HepG2 (cell line): ENCODE data around the gene TMEM232. TPM values are rescaled to one million over a fixed set of nuclear protein-coding genes. Genes with fewer than 3 reads are reported as not detected.

Source experiments
- ATAC-seq: fragments of 200-7000 bp; cut with Tn5 transposase; 3 replicates; pipeline ENCODE4 v1.9.1; 2020; ENCODE audit warnings: mild to moderate bottlenecking, moderate library complexity
- BruUV-seq: library from RNA; stranded (reverse); fragments of 400-500 nt; replicated peaks from 2 replicates; lab custom pipeline; 2021; lab: Mats Ljungman, UMichigan
- CTCF ChIA-PET: fragments of 300-600 bp; formaldehyde crosslinking; extraction: SDS; loops from one replicate; lab custom pipeline; 2021; ENCODE audit warnings: low total read pairs, inconsistent platforms, low intra/inter-chr PET ratio; lab: Yijun Ruan, JAX
- POLR2A ChIA-PET: fragments of 350-600 bp; sonication (Branson Sonifier 250); formaldehyde crosslinking; loops from one replicate; lab custom pipeline; 2020; ENCODE audit warnings: antibody characterized with exemption, inconsistent platforms; lab: Yijun Ruan, JAX
- DNase-seq: peaks from one replicate; pipeline ENCODE4 v3.0.0-alpha.2; 2015; ENCODE audit warnings: low spot score
- FAIRE-seq: peaks from 3 replicates; lab custom pipeline; 2011; peaks lifted over from hg19 to GRCh38; lab: Jason Lieb, UNC
- H2AFZ ChIP-seq: one replicate; pipeline ENCODE4 v1.6.1; 2011; ENCODE audit warnings: low read length, inconsistent platforms
- H3K27ac ChIP-seq: fragments of 300-600 bp; 3 replicates; pipeline ENCODE4 v1.8.0; 2011; ENCODE audit warnings: mixed run types, mild to moderate bottlenecking, mixed read lengths, low read length, inconsistent platforms; ENCODE audit not compliant: insufficient read depth; ENCODE audit errors: extremely low read length
- H3K27me3 ChIP-seq, 2 experiments: fragments of 200-600 bp in 1 of 2; 2 replicates in 1 of 2; 3 replicates in 1 of 2; pipeline versions ENCODE4 v1.6.0 to v1.8.0; 2011; ENCODE audit warnings: low read length in 2 of 2, mild to moderate bottlenecking in 2 of 2, moderate library complexity in 2 of 2, inconsistent platforms in 1 of 2; ENCODE audit not compliant: insufficient read depth in 2 of 2, control insufficient read depth in 1 of 2
- H3K36me3 ChIP-seq, 2 experiments: fragments of 200-600 bp in 1 of 2; replicated peaks in 1 of 2; 2 replicates in 1 of 2; 3 replicates in 1 of 2; pipeline versions ENCODE4 v1.5.1 to v1.8.0; 2011; ENCODE audit warnings: low read length in 2 of 2, inconsistent platforms in 1 of 2; ENCODE audit not compliant: insufficient read depth in 2 of 2, control insufficient read depth in 1 of 2
- H3K4me1 ChIP-seq: 2 replicates; pipeline ENCODE4 v1.5.1; 2012; ENCODE audit warnings: low read length, inconsistent platforms; ENCODE audit not compliant: insufficient read depth
- H3K4me2 ChIP-seq: 2 replicates; pipeline ENCODE4 v1.6.0; 2011; ENCODE audit warnings: low read depth, low read length, inconsistent platforms
- H3K4me3 ChIP-seq, 3 experiments: fragments of 200-600 bp in 1 of 3; sonication (generic), shearing (Covaris generic) in 1 of 3; replicated peaks in 1 of 3; 2 replicates each; pipeline ENCODE4 v1.5.1; 2011 to 2016; ENCODE audit warnings: low read length in 3 of 3, inconsistent platforms in 2 of 3, low read depth in 2 of 3, mild to moderate bottlenecking in 2 of 3, control low read depth in 1 of 3, mixed read lengths in 1 of 3; ENCODE audit not compliant: insufficient read depth in 1 of 3
- H3K79me2 ChIP-seq: one replicate; pipeline ENCODE4 v1.6.1; 2011; ENCODE audit warnings: low read length, inconsistent platforms; ENCODE audit not compliant: insufficient read depth
- H3K9ac ChIP-seq: 2 replicates; pipeline ENCODE4 v1.6.0; 2011; ENCODE audit warnings: mild to moderate bottlenecking, low read depth, low read length, inconsistent platforms; ENCODE audit not compliant: insufficient read depth
- H3K9me3 ChIP-seq: 2 replicates; pipeline ENCODE4 v1.5.1; 2012; ENCODE audit warnings: mild to moderate bottlenecking, low read length
- H4K20me1 ChIP-seq: 2 replicates; pipeline ENCODE4 v1.6.0; 2011; ENCODE audit warnings: inconsistent platforms, mild to moderate bottlenecking, low read length, moderate library complexity; ENCODE audit not compliant: insufficient read depth
- CHCHD3 ChIP-seq: sonication (generic); formaldehyde crosslinking; IDR thresholded peaks from 2 replicates; pipeline ENCODE4 v1.8.0; 2022; ENCODE audit warnings: mild to moderate bottlenecking, missing genetic modification reagents, moderate library complexity
- MIXL1 ChIP-seq: IDR thresholded peaks from 2 replicates; pipeline ENCODE4 v1.6.1; 2016
- STAG1 ChIP-seq: sonication (generic); formaldehyde crosslinking; IDR thresholded peaks from 2 replicates; pipeline ENCODE4 v1.4.0; 2020; ENCODE audit warnings: missing genetic modification reagents
- ZNF558 ChIP-seq: sonication (generic); formaldehyde crosslinking; IDR thresholded peaks from 2 replicates; pipeline ENCODE4 v1.9.0; 2022; ENCODE audit warnings: mild to moderate bottlenecking, missing genetic modification reagents, borderline replicate concordance
- ZNF572 ChIP-seq: sonication (generic); formaldehyde crosslinking; IDR thresholded peaks from 2 replicates; pipeline ENCODE4 v1.5.1; 2020; ENCODE audit warnings: mild to moderate bottlenecking, missing genetic modification reagents
- WGBS: methylation state at CpG from one replicate; pipeline ENCODE4 v1.1.6; 2017; ENCODE audit warnings: low lambda C conversion rate; 5-methylcytosine and 5-hydroxymethylcytosine counted together
- in situ Hi-C: cut with HindIII; loops from 2 replicates; pipeline ENCODE4 v1.10.0; 2017; ENCODE audit warnings: low pct_unique_long_range_greater_than_20kb; ENCODE audit not compliant: extremely low pct_ligation_motif_present
- intact Hi-C: fragments of 100-400 bp; cut with micrococcal nuclease; formaldehyde crosslinking; loops from one replicate; pipeline ENCODE4 v1.10.0; 2022; ENCODE audit not compliant: unreplicated experiment
- polyA plus RNA-seq, 8 experiments: library from polyadenylated mRNA; depleted of rRNA in 3 of 8; stranded (reverse) in 7 of 8; unstranded in 1 of 8; fragments of >200 nt; fragmentation: Illumina TruSeq in 4 of 8; extraction: Trizol in 4 of 8; gene quantifications; 2 replicates each; pipeline versions ENCODE4 v1.2.1 to v1.2.3, GENCODE V29; 2011 to 2016; ENCODE audit warnings: low read depth in 4 of 8, missing spikeins in 1 of 8, mixed read lengths in 1 of 8; ENCODE audit not compliant: insufficient read depth in 1 of 8
- total RNA-seq, 5 experiments: library from RNA; depleted of rRNA; stranded (reverse); fragments of >200 nt; fragmentation: Illumina TruSeq; extraction: Trizol; gene quantifications; 2 replicates each; pipeline ENCODE4 v1.2.3, GENCODE V29; 2016; ENCODE audit warnings: low read depth in 1 of 5
- TF ChIP-seq, protein P1 (sequence below): sonication (generic); formaldehyde crosslinking; IDR thresholded peaks from 2 replicates; pipeline ENCODE4 v1.8.0; 2022; ENCODE audit warnings: mild to moderate bottlenecking, missing genetic modification reagents, moderate library complexity
- TF ChIP-seq, protein P2 (sequence below): sonication (generic); formaldehyde crosslinking; IDR thresholded peaks from 2 replicates; pipeline ENCODE4 v1.5.0; 2020; ENCODE audit warnings: mild to moderate bottlenecking, missing genetic modification reagents, moderate library complexity
- TF ChIP-seq, protein P3 (sequence below), 2 experiments: sonication (generic) in 1 of 2; formaldehyde crosslinking in 1 of 2; IDR thresholded peaks; 2 replicates each; pipeline versions ENCODE4 v1.5.1 to v1.6.1; 2011 to 2020; ENCODE audit warnings: borderline replicate concordance in 1 of 2, low read depth in 1 of 2, low read length in 1 of 2, mild to moderate bottlenecking in 1 of 2, missing genetic modification reagents in 1 of 2, moderate library complexity in 1 of 2

TMEM232 gene
- total and polyA plus RNA-seq, 2 of the 13 experiments (the other 11 are each of a cell fraction or from before 2014, with no cell fraction given): 0.29 to 0.71 TPM

DNA sequence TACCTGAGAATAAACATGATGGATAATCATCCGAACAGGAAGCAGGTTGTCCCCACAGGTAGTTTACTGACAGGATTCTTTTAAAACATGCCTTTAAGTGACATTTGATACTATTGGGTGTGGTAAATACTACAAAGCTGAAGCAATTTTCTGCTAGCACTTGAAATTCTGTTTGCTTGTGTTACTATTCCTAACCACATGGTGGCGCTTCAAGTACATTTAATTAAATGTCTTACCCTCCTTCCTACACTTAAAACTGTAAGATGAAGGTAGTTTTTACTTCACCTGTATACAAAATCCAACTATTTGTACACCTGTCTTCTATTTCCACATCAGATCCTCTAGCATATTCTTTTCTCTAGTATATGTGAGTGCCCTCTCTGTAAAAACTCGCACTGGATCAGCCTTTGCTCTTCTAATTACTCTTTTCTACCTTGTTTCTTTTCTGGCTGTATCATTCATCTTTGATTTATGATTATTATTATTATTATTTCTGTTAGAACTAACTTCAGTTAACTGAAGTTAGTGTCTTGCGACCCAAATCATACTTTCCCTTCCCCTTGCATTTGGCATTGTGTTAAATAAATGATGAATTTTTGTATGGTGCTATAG, 30.8 kb upstream of the TMEM232 start:
- Histone ChIP-seq H3K4me1 (no peaks in the 10 kb centered on the region), H3K79me2 (no peaks in the 10 kb centered on the region), H3K4me2 (no peak overlapping the region), H3K27me3 (no peaks in the 10 kb centered on the region), H4K20me1 (no peaks in the 10 kb centered on the region), H3K9me3 (no peaks in the 10 kb centered on the region), H2AFZ (no peak overlapping the region), H3K4me3 (no peak overlapping the region), H3K27ac (no peak overlapping the region), H3K9ac (no peak overlapping the region), H3K36me3 (peaks cover 2 to 15% of the 10 kb centered on the region in 2 experiments; a peak in 4 of 5 replicates)
- TF ChIP-seq ZNF572 (CRISPR knock-in tag): no peak
- no peak for TF ChIP-seq ZNF558 (CRISPR knock-in tag)
- TF ChIP-seq, protein P1, sequence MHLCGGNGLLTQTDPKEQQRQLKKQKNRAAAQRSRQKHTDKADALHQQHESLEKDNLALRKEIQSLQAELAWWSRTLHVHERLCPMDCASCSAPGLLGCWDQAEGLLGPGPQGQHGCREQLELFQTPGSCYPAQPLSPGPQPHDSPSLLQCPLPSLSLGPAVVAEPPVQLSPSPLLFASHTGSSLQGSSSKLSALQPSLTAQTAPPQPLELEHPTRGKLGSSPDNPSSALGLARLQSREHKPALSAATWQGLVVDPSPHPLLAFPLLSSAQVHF (CRISPR knock-in tag): no peak
- TF ChIP-seq STAG1 (CRISPR knock-in tag): peak; percentile 67
- TF ChIP-seq CHCHD3 (CRISPR knock-in tag): no peak
- TF ChIP-seq, protein P2, sequence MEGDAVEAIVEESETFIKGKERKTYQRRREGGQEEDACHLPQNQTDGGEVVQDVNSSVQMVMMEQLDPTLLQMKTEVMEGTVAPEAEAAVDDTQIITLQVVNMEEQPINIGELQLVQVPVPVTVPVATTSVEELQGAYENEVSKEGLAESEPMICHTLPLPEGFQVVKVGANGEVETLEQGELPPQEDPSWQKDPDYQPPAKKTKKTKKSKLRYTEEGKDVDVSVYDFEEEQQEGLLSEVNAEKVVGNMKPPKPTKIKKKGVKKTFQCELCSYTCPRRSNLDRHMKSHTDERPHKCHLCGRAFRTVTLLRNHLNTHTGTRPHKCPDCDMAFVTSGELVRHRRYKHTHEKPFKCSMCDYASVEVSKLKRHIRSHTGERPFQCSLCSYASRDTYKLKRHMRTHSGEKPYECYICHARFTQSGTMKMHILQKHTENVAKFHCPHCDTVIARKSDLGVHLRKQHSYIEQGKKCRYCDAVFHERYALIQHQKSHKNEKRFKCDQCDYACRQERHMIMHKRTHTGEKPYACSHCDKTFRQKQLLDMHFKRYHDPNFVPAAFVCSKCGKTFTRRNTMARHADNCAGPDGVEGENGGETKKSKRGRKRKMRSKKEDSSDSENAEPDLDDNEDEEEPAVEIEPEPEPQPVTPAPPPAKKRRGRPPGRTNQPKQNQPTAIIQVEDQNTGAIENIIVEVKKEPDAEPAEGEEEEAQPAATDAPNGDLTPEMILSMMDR (CRISPR knock-in tag): peak; percentile 70
- TF ChIP-seq, protein P3, sequence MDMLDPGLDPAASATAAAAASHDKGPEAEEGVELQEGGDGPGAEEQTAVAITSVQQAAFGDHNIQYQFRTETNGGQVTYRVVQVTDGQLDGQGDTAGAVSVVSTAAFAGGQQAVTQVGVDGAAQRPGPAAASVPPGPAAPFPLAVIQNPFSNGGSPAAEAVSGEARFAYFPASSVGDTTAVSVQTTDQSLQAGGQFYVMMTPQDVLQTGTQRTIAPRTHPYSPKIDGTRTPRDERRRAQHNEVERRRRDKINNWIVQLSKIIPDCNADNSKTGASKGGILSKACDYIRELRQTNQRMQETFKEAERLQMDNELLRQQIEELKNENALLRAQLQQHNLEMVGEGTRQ (IDR thresholded peaks at IDR 0.05; ENCODE audit: low read depth, low read length): no peak
- TF ChIP-seq, protein P3 (CRISPR knock-in tag; IDR thresholded peaks at IDR 0.05; ENCODE audit: borderline replicate concordance): no peak
- peak; percentile 71 for TF ChIP-seq MIXL1
- no TSS peak for BruUV-seq
- WGBS: 53% methylated on average over 4 of the region's 4 CpGs
- intact Hi-C loops (loop anchor here (1.0 to 10.0 kb wide), 5 partner anchors 108 to 1408 kb away; partner anchors contain the start of gene WDR36), in situ Hi-C loops (loop anchor here (10.0 kb wide), 1 partner anchor 308 kb away; no protein-coding TSS in a partner anchor)
- CTCF ChIA-PET: interaction anchor here (1.0 to 1.4 kb wide), 3 partner anchors 109 to 522 kb away, joined by 3 to 7 read pairs (median 5); no protein-coding TSS in a partner anchor
- DNase-seq (peak; percentile 38), FAIRE-seq (peak; percentile 55), ATAC-seq (no peak)
- POLR2A ChIA-PET: no interaction called here
